DLD1 (cell line): ENCODE data around the gene CARMIL1.

Source experiments
- in situ Hi-C: cut with HindIII; loops from 2 replicates; pipeline ENCODE4 v1.10.0; 2017; ENCODE audit warnings: low sequenced_read_pairs

Gene CARMIL1

DNA sequence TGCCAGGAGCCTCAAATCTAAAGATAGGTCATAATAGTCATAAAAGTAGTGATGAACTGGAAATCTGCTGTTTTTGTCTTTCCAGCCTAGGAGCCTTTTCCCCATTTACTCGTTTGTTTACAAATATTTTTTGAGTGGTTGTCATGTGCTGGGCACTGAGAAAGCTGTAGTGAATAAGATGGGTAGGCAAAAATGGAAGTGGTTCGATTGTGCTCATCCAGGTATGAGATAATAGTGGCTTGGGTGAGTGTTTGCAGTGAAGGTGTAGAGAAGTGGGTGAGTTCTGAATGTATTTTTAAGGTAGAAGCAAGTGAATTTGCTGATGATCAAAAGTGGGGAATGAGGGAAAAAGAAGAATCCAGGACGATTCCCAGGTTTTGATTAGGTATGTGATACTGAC, 53.0 kb downstream of the CARMIL1 start:
- in situ Hi-C loops: no loop called here

GRCh38 chr6:25332655-25333071, 53.5 kb downstream of the CARMIL1 start:
- in situ Hi-C loops: no loop called here

GRCh38 chr6:25333471-25333870, 54.3 kb downstream of the CARMIL1 start:
- in situ Hi-C loops: no loop called here

DNA sequence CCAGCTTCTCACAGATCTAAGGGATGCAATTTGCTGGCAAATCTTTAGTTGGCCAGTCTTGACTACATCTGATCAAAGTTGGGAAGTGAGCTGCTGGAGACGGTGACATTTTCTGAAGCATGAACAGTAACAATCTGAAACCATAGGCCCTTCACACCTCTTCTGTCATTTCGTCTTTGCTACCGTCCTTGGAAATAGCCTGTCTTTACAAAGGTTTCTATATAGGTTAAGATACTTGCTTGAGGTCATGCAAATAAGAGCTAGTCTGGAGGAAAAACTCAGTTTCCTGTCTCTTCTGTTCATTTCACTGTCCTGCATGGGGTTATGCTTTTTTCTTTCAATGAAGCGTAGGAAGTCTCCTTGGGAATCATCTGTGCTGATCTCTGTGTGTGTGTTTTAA, 55.6 kb downstream of the CARMIL1 start:
- in situ Hi-C loops: no loop called here

GRCh38 chr6:25336996-25337395, 57.8 kb downstream of the CARMIL1 start:
- in situ Hi-C loops: no loop called here

DNA sequence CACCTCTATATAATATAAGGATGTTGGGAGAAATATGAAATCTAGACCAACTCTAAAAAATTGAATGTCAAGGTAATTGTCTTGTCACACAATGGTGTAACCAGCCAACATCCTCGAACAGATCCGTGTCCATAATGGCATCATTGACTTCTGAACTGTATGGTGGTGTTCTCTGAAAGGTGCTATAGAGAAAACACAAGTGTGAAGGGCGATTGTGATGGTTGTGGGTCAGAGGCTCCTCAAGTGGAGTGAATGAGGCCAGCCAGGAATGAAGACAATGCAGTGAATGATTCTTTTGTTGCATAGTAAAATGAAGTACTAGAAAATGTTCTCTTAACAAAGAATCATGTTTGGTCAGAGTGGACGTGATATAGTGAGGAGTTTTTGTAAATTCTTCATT, 58.3 kb downstream of the CARMIL1 start:
- in situ Hi-C loops: no loop called here

DNA sequence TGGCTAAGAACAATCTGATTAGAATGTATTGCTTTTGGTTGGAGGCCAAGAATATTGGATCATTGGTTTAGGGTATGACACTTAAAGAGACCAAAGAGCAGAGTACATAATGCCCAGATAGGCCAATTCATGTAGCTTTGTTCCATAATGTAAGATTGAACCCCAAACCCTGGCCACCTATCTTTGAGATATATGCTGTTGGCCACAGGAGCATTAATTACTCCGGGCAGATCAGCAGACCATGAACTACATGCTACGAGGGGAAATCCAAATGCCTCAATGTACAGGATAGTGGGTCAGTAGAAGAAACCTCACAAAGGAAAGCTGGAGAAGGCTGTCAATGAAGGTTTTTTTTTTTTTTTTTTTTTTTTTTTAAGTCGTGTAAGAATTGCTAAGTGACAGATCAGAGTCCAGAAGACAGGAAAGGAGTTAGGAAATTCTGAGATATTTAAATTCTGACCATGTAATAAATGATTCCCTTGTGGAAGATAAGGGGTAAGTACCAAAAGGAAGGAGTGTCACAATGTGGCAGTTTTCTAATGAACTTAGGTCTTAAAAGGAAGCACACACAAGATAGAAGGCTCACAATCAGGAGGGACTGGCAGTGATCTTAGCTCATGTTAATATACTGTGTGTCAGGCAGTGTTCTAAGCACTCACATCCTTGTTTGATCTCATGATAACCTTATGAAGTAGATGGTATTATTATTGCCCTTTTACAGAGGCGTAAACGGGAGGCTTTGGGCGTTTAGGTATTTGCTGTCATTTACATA, 61.4 kb downstream of the CARMIL1 start:
- in situ Hi-C loops: no loop called here

GRCh38 chr6:25341203-25341552, 62.0 kb downstream of the CARMIL1 start:
- in situ Hi-C loops: no loop called here

DNA sequence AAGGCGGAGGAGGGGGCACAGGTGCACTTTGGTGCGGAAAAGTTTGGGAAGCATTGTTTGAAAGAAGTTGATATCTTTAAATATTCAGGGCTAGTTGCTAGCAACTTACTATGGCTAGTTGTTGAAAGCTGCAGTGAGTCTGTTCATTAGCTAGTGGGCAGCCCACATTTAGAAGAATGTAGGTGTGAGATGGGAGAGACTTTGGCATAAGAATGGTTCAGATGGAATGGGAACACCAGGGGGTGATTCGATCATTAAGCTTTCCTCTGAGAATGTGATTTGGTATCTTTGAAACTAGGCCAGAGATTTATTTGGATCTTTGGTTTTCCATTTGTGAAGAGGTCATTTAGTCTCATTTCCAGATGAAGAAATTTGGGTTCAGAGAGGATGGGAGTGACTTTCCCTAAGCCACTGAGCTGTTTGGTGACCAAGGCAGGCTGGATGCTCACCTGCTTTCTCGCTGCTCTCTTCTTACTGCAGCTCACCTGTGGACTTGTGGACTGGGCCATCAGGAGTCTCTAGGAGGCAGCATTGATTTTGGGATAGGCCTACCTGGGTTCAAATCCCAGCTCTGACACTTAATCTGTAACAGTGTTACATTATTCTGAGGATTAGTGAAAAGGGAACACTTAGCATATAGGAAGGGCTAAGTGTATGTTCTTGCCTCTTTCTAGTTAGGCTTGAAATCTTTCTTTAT, 62.9 kb downstream of the CARMIL1 start:
- in situ Hi-C loops: no loop called here

DNA sequence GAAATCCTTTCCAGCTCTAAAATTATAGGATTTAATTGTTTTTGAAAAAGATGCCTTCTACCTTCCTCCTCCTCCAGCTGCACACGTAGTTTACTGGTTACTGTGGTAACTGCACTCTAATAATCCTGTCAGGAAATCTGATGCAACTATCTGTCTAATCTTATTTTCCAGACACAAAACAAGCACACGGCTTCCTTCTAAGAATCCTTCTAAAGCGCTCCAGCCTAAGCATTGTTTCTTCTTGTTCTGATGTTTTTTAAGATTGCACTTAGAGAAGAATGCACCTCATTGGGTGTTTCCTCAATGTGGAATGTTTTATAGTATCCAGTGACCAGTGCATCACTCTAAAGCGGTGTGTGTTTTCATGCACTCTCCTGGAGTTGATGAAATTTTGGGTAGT, 63.6 kb downstream of the CARMIL1 start:
- in situ Hi-C loops: no loop called here

- in situ Hi-C loops: no loop called here
Observed at GRCh38 chr6:25343984-25344383, 64.8 kb downstream of the CARMIL1 start.

DNA sequence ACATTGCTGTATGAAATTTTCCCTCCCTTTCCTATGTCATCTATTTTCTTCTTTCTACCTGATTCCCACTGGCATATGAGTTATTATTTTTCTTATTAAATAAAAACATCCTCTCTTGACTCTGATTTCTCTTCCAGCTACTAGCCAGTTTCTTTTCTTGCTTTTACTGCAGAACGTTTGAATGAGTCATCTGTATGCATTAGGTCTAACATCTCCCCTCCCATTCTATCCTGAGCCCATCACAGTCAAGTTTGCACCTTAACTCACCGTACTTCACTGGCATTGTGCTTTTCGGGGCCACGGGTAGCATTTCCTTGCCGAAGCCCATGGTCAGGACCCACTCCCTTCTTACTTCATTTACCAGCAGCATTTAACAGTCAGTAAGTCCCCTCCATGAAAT, 65.7 kb downstream of the CARMIL1 start:
- in situ Hi-C loops: no loop called here

- in situ Hi-C loops: no loop called here
Observed at GRCh38 chr6:25346064-25346463, 66.9 kb downstream of the CARMIL1 start.

- in situ Hi-C loops: no loop called here
Observed at GRCh38 chr6:25350573-25350972, 71.4 kb downstream of the CARMIL1 start.

- in situ Hi-C loops: no loop called here
Observed at GRCh38 chr6:25351485-25351884, 72.3 kb downstream of the CARMIL1 start.

DNA sequence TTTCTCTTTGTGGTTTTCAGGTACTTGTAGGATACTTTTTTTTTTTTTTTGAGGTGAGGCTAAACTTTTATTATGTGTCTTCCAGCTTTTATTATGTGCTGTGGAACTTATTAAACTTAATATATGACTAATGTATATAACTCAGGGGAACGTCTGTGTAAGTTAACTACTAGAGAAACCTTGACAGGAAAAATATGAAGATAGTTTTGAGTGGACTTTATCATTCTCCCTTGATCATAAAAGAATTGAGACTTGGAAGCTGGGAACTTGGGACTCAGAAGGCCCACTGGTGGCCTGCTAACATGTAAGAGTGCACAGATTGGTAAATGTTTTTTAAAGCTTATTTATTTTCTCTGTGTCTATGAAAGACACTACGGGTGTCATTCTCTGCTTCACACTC, 73.1 kb downstream of the CARMIL1 start:
- in situ Hi-C loops: no loop called here

- in situ Hi-C loops: no loop called here
Observed at GRCh38 chr6:25354078-25354932, 75.1 kb downstream of the CARMIL1 start.

- in situ Hi-C loops: no loop called here
Observed at GRCh38 chr6:25359191-25359861, 80.2 kb downstream of the CARMIL1 start.

GRCh38 chr6:25359891-25360290, 80.7 kb downstream of the CARMIL1 start:
- in situ Hi-C loops: no loop called here

DNA sequence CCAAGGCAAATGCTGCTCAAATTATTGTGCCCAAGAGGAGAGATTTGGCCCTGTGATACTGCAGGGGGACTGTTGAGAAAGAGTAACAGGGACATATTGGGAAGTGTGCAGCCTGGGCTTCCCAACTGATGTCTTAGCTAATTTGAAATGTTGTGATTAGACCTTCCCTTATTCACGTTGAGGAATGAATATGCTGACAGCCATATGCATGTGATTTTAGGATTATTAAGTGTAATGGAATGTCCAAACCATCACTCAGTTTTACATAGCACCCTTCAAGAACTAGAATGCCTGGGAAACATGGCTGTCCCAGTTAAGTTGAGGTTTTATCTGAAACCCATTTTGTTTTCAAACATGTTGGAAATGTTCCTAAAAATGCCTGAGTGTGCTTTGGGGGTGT, 81.4 kb downstream of the CARMIL1 start:
- in situ Hi-C loops: no loop called here

DNA sequence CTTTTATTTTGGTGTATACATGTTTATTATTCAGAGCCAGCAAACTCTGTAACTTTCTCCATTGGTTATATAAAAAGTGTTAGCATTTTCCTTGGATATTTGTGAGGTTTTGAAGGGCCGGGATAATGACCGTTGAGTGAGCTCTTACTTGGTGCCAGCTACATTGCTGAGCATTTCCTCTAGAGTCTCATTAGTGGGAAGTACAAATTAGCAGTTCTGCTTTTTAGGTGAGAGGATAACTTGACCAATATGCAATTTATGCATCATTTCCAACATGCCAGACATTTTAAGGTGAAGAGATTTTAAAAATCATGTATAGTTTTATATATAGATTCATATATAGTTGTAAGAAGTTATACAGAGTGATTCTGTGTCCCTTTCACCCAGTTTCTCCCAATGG, 84.3 kb downstream of the CARMIL1 start:
- in situ Hi-C loops: no loop called here
